ENCODE measurements around the gene CLIC4. TPM values are rescaled to one million over a fixed set of nuclear protein-coding genes. Genes with fewer than 3 reads are reported as not detected.

Gene CLIC4
- total and polyA plus RNA-seq, 2 of the 8 experiments (the other 6 are each of a cell fraction or from before 2014, with no cell fraction given), result 77.5 to 293 TPM

DNA sequence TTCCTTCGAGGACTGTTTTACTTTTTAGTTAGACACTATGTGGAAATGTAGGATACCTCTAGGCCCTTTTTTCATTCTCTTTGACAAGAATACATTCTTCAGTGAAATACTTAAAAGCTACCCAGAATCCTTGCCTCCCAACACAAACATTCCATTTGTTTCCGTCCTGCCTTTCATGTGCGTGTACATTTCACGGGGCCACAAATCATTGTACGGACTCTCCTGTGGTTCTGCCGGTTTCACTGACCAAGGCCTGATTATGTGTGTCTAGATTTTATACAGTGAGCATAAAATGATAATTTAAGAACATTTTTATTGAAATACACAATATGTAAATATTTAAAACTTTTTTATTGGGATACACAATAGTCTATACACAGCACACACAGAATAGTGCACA, 108.4 kb downstream of the CLIC4 start:
- Histone ChIP-seq H3K23me2 (ENCODE audit: low read depth, low read length) (peaks cover 1% of the 10 kb centered on the region; the same call in 1 of the 2 replicates), H3K79me1 (ENCODE audit: low read depth, low read length) (no peaks in the 10 kb centered on the region), H3K4me3 (ENCODE audit: extremely low read depth in 1 of 4, insufficient read depth in 2 of 4, low read depth in 3 of 4, low read length in 4 of 4) (no peak overlapping the region), H4K20me1 (replicated peaks in 1 of 2; ENCODE audit: control insufficient read depth in 1 of 2, insufficient read depth in 2 of 2, low read length in 2 of 2) (no peaks in the 10 kb centered on the region), H2AK5ac (ENCODE audit: low read depth, low read length) (no peak overlapping the region), H3K4me2 (ENCODE audit: insufficient read depth in 1 of 2, low read depth in 2 of 2, low read length in 2 of 2) (no peak overlapping the region), H2AFZ (ENCODE audit: low read length) (no peak overlapping the region), H3K9me3 (ENCODE audit: insufficient read depth in 2 of 2, low read depth in 1 of 2, low read length in 1 of 2) (no peaks in the 10 kb centered on the region), H2BK120ac (replicated peaks; ENCODE audit: low read depth, low read length) (no peak overlapping the region), H4K5ac (ENCODE audit: insufficient read length, low read depth, low read length) (no peak overlapping the region), H4K8ac (ENCODE audit: extremely low read depth, insufficient read depth, low read length) (no peak overlapping the region), H3K36me3 (ENCODE audit: control insufficient read depth in 2 of 4, insufficient read depth in 4 of 4, low read length in 3 of 4) (no peaks in the 10 kb centered on the region), H3K79me2 (ENCODE audit: control insufficient read depth in 1 of 2, insufficient read depth in 2 of 2, low read length in 2 of 2) (no peaks in the 10 kb centered on the region), H3K4ac (replicated peaks; ENCODE audit: insufficient read length, low read depth, low read length) (no peak overlapping the region), H2BK15ac (ENCODE audit: low read length) (no peak overlapping the region), H2BK12ac (ENCODE audit: low read depth, low read length) (no peak overlapping the region), H3K27ac (ENCODE audit: low read depth, low read length) (no peak overlapping the region), H3K18ac (ENCODE audit: extremely low read depth, low read length) (no peak overlapping the region), H2BK5ac (ENCODE audit: low read depth, low read length) (no peak overlapping the region), H3K27me3 (replicated peaks in 1 of 4; ENCODE audit: control insufficient read depth in 3 of 4, extremely low read depth in 1 of 4, insufficient read depth in 3 of 4, low read length in 3 of 4) (peaks cover 0 to 10% (median 5%) of the 10 kb centered on the region in 4 experiments; a peak in 4 of 7 replicates), H3K14ac (ENCODE audit: insufficient read length) (no peak overlapping the region), H4K91ac (replicated peaks; ENCODE audit: insufficient read length, low read length) (no peak overlapping the region), H3K23ac (ENCODE audit: insufficient read length) (no peak overlapping the region), H3K56ac (replicated peaks; ENCODE audit: insufficient read length, low read depth, low read length) (no peak overlapping the region), H2BK20ac (ENCODE audit: low read length) (no peak overlapping the region), H3K4me1 (replicated peaks in 1 of 4; ENCODE audit: control insufficient read depth in 3 of 4, insufficient read depth in 4 of 4, low read length in 3 of 4) (no peaks in the 10 kb centered on the region), H3K9ac (replicated peaks in 1 of 4; ENCODE audit: extremely low read depth in 1 of 4, low read depth in 3 of 4, low read length in 3 of 4) (no peak overlapping the region)
- DNase-seq (ENCODE audit: low read depth in 1 of 2, low spot score in 2 of 2) (no peak), FAIRE-seq (no peak)
- ChIA-PET POLR2A (ENCODE audit: partially characterized antibody) (no interaction called here), CTCF (ENCODE audit: partially characterized antibody) (interaction anchor here (0.7 to 11.9 kb wide), 4 partner anchors 44 to 183 kb away, joined by 3 to 69 read pairs (median 5); no protein-coding TSS in a partner anchor)
- WGBS, 2 experiments (ENCODE audit: extremely low coverage in 1 of 2, insufficient coverage in 1 of 2, insufficient read length in 1 of 2, insufficient replicate concordance in 2 of 2, low coverage in 1 of 2, low lambda C conversion rate in 2 of 2, missing lambda C conversion rate in 1 of 2), result 81% methylated on average over 6 of the region's 6 CpGs; no CpG with 5 or more reads in 1 of the 2 experiments
- TF ChIP-seq MAFK (IDR thresholded peaks at IDR 0.05; ENCODE audit: low read depth, low read length) (no peak), TAF7 (optimal IDR thresholded peaks at IDR 0.05; ENCODE audit: borderline replicate concordance, low read depth, low read length) (no peak), KDM1A (IDR thresholded peaks at IDR 0.05; ENCODE audit: borderline replicate concordance, low read length) (no peak), RNF2 (IDR thresholded peaks at IDR 0.05; ENCODE audit: borderline replicate concordance, low read depth, low read length, missing control alignments, poor library complexity, severe bottlenecking) (no peak), RBBP5 (IDR thresholded peaks at IDR 0.05; ENCODE audit: borderline replicate concordance, low read depth, low read length) (no peak), TEAD4 (IDR thresholded peaks at IDR 0.05; ENCODE audit: low read depth, low read length) (no peak), SP4 (IDR thresholded peaks at IDR 0.05; ENCODE audit: low read length) (no peak), SIRT6 (IDR thresholded peaks at IDR 0.05; ENCODE audit: low read length) (no peak), CBX5 (IDR thresholded peaks at IDR 0.05; ENCODE audit: low read depth, low read length) (no peak)
- TF ChIP-seq, protein P1, sequence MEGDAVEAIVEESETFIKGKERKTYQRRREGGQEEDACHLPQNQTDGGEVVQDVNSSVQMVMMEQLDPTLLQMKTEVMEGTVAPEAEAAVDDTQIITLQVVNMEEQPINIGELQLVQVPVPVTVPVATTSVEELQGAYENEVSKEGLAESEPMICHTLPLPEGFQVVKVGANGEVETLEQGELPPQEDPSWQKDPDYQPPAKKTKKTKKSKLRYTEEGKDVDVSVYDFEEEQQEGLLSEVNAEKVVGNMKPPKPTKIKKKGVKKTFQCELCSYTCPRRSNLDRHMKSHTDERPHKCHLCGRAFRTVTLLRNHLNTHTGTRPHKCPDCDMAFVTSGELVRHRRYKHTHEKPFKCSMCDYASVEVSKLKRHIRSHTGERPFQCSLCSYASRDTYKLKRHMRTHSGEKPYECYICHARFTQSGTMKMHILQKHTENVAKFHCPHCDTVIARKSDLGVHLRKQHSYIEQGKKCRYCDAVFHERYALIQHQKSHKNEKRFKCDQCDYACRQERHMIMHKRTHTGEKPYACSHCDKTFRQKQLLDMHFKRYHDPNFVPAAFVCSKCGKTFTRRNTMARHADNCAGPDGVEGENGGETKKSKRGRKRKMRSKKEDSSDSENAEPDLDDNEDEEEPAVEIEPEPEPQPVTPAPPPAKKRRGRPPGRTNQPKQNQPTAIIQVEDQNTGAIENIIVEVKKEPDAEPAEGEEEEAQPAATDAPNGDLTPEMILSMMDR (IDR thresholded peaks at IDR 0.05; ENCODE audit: control extremely low read depth in 1 of 3, insufficient read depth in 1 of 3, low read depth in 1 of 3, low read length in 3 of 3), result no peak
- TF ChIP-seq, protein P2, sequence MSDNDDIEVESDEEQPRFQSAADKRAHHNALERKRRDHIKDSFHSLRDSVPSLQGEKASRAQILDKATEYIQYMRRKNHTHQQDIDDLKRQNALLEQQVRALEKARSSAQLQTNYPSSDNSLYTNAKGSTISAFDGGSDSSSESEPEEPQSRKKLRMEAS (IDR thresholded peaks at IDR 0.05), result no peak
